ENCODE data around the gene RRP1B. TPM values are rescaled to one million over a fixed set of nuclear protein-coding genes. Genes with fewer than 3 reads are reported as not detected.

RRP1B gene
- total and polyA plus RNA-seq, 4 donors: 7.3 to 12.6 (median 8.4) TPM

DNA sequence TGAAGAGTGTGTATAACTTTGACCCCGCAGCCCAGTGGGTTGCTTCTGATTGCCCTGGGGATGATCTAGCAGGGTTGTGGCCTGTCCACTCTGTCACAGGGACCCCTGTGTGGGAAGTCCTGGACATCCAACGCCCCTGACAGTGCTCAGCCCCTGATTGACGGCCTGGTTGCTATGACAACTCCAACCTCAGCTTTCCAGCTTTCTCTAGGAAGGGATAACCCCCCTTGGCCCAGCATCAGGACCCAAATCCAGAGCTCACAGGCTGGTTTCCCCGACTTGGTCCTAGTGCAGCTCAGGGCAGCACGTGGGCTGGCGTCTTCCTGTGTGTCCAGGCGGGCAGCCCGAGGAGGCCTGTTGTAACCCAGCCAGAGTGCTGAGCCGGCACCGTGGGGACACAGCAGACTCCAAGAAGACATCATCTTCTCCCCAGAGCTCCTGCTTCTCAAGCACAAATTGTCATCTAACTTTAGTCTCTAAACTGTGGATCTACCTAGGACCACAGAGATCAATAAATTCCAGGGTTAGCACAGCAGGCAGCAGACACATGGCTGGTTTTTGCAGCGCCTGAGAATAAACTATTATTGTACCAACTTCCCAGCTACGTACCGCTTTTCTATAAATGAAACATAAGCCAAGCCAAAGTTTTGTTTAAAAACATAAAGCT, 40.7 kb downstream of the RRP1B start:
- TF ChIP-seq MAX (IDR thresholded peaks at IDR 0.05): no peak
- no peak for TF ChIP-seq RAD21 (IDR thresholded peaks at IDR 0.05)
- no peak for TF ChIP-seq FOXA2 (IDR thresholded peaks at IDR 0.05)
- TF ChIP-seq SP1 (IDR thresholded peaks at IDR 0.05): no peak
- no peak for TF ChIP-seq EGR1 (IDR thresholded peaks at IDR 0.05; ENCODE audit: low read depth in 2 of 2)
- no peak for TF ChIP-seq HNF4A (conservative IDR thresholded peaks at IDR 0.05)
- TF ChIP-seq YY1 (IDR thresholded peaks at IDR 0.05): no peak
- no peak for TF ChIP-seq TAF1 (conservative IDR thresholded peaks at IDR 0.05)
- no peak for TF ChIP-seq GABPA (IDR thresholded peaks at IDR 0.05 in 1 of 2, conservative IDR thresholded peaks at IDR 0.05 in 1 of 2)
- TF ChIP-seq, protein P1, sequence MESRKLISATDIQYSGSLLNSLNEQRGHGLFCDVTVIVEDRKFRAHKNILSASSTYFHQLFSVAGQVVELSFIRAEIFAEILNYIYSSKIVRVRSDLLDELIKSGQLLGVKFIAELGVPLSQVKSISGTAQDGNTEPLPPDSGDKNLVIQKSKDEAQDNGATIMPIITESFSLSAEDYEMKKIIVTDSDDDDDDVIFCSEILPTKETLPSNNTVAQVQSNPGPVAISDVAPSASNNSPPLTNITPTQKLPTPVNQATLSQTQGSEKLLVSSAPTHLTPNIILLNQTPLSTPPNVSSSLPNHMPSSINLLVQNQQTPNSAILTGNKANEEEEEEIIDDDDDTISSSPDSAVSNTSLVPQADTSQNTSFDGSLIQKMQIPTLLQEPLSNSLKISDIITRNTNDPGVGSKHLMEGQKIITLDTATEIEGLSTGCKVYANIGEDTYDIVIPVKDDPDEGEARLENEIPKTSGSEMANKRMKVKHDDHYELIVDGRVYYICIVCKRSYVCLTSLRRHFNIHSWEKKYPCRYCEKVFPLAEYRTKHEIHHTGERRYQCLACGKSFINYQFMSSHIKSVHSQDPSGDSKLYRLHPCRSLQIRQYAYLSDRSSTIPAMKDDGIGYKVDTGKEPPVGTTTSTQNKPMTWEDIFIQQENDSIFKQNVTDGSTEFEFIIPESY (IDR thresholded peaks at IDR 0.05): no peak
- no peak for TF ChIP-seq REST (IDR thresholded peaks at IDR 0.05)
- TF ChIP-seq RXRA (IDR thresholded peaks at IDR 0.05): no peak
- TF ChIP-seq, protein P2, sequence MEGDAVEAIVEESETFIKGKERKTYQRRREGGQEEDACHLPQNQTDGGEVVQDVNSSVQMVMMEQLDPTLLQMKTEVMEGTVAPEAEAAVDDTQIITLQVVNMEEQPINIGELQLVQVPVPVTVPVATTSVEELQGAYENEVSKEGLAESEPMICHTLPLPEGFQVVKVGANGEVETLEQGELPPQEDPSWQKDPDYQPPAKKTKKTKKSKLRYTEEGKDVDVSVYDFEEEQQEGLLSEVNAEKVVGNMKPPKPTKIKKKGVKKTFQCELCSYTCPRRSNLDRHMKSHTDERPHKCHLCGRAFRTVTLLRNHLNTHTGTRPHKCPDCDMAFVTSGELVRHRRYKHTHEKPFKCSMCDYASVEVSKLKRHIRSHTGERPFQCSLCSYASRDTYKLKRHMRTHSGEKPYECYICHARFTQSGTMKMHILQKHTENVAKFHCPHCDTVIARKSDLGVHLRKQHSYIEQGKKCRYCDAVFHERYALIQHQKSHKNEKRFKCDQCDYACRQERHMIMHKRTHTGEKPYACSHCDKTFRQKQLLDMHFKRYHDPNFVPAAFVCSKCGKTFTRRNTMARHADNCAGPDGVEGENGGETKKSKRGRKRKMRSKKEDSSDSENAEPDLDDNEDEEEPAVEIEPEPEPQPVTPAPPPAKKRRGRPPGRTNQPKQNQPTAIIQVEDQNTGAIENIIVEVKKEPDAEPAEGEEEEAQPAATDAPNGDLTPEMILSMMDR (IDR thresholded peaks at IDR 0.05; ENCODE audit: low read depth, low read length, missing input control): no peak
- TF ChIP-seq NR2F2 (IDR thresholded peaks at IDR 0.05): no peak

More for the DNA sequence above, 40.7 kb downstream of the RRP1B start:
- no peak overlapping the region for H3K4me3 ChIP-seq (ENCODE audit: low read depth in 1 of 3, low read length in 3 of 3)
- H3K27me3 ChIP-seq (ENCODE audit: control insufficient read depth in 4 of 4, insufficient read depth in 4 of 4, low read length in 3 of 4): no peaks in the 10 kb centered on the region
- H3K27ac ChIP-seq (ENCODE audit: low read depth in 1 of 2, low read length in 2 of 2): no peak overlapping the region
- WGBS: 87% methylated on average over 13 of the region's 13 CpGs
- no peak for DNase-seq (ENCODE audit: low spot score)
- no peak overlapping the region for H3K9ac ChIP-seq (ENCODE audit: low read depth in 1 of 2, low read length in 2 of 2)
- peaks cover 0 to 6% (median 2%) of the 10 kb centered on the region in 4 donors for H3K36me3 ChIP-seq (ENCODE audit: control insufficient read depth in 4 of 4, insufficient read depth in 3 of 4, low read depth in 1 of 4, low read length in 3 of 4)
- no peaks in the 10 kb centered on the region for H3K4me1 ChIP-seq (ENCODE audit: control insufficient read depth in 4 of 4, insufficient read depth in 4 of 4, low read length in 3 of 4)
- H3K9me3 ChIP-seq (ENCODE audit: control insufficient read depth in 4 of 4, low read length in 3 of 4): no peaks in the 10 kb centered on the region

Data from liver (tissue), 9 donors.